ENCODE measurements around the gene PFN3. TPM values are rescaled to one million over a fixed set of nuclear protein-coding genes. Genes with fewer than 3 reads are reported as not detected.

PFN3 gene
- total RNA-seq, 1 donor, result not detected

GRCh38 chr5:177431317-177432142, 31.1 kb upstream of the PFN3 start:
- H3K4me3 ChIP-seq (ENCODE audit: low read depth, low read length), result no peak overlapping the region
- TF ChIP-seq CTCF (IDR thresholded peaks at IDR 0.05; ENCODE audit: insufficient read depth, low read depth, low read length), result no peak
- DNase-seq (ENCODE audit: low read depth), result no peak

GRCh38 chr5:177430972-177431316, 30.5 kb upstream of the PFN3 start:
- DNase-seq (ENCODE audit: low read depth), result no peak
- TF ChIP-seq CTCF (IDR thresholded peaks at IDR 0.05; ENCODE audit: insufficient read depth, low read depth, low read length), result no peak
- no peak overlapping the region for H3K4me3 ChIP-seq (ENCODE audit: low read depth, low read length)

- DNase-seq (ENCODE audit: low read depth), result no peak
- H3K4me3 ChIP-seq (ENCODE audit: low read depth, low read length), result no peak overlapping the region
- no peak for TF ChIP-seq CTCF (IDR thresholded peaks at IDR 0.05; ENCODE audit: insufficient read depth, low read depth, low read length)
Observed at GRCh38 chr5:177430140-177430951, 29.9 kb upstream of the PFN3 start.

- DNase-seq (ENCODE audit: low read depth), result no peak
- no peak overlapping the region for H3K4me3 ChIP-seq (ENCODE audit: low read depth, low read length)
- TF ChIP-seq CTCF (IDR thresholded peaks at IDR 0.05; ENCODE audit: insufficient read depth, low read depth, low read length), result no peak
Observed at GRCh38 chr5:177429248-177430040, 29.0 kb upstream of the PFN3 start.

- no peak for DNase-seq (ENCODE audit: low read depth)
- no peak overlapping the region for H3K4me3 ChIP-seq (ENCODE audit: low read depth, low read length)
- TF ChIP-seq CTCF (IDR thresholded peaks at IDR 0.05; ENCODE audit: insufficient read depth, low read depth, low read length), result no peak
Observed at GRCh38 chr5:177428574-177429217, 28.2 kb upstream of the PFN3 start.

GRCh38 chr5:177427919-177428573, 27.6 kb upstream of the PFN3 start:
- H3K4me3 ChIP-seq (ENCODE audit: low read depth, low read length), result no peak overlapping the region
- no peak for TF ChIP-seq CTCF (IDR thresholded peaks at IDR 0.05; ENCODE audit: insufficient read depth, low read depth, low read length)
- no peak for DNase-seq (ENCODE audit: low read depth)

All from fibroblast of villous mesenchyme (primary cell).